ENCODE data around the gene MAP3K2.
A peak's percentile ranks its signal among the peaks of the same experiment; 100 is the strongest.

Gene MAP3K2

DNA sequence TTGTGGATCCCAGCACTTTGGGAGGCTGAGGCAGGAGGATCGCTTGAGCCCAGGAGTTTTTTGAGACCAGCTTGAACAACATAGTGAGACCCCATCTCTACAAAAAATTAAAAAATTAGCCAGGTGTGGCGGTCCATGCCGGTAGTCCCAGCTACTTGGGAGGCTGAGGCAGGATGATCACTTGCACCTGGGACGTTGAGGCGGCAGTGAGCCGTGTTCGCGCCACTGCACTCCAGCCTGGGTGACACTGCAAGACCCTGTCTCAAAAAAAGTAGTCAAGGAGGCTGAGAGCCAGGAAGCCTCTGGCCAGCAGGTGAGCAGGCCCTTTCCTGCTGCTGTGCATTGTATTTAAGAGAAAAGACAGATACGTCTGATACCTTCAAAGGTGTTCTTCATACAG lies 19.3 kb upstream of the MAP3K2 start:
- no peak for DNase-seq

DNA sequence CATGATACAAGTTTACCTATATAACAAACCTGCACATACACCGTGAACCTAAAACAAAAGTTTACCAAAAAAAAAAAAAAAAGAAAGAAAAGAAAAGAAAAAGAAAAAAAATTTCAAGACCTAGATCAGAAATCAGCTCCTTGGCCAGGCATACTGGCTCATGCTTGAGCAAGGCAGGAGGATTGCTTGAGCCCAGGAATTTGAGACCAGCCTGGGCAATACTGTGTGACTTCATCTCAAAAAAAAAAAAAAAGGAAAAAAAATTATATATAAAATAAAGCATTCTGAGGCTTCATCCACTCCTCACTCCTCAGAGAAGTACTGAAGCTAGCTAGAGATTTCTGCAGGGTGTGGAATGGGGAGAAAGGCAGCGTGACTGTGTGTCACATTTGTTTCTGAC lies 18.7 kb upstream of the MAP3K2 start:
- DNase-seq = no peak

DNA sequence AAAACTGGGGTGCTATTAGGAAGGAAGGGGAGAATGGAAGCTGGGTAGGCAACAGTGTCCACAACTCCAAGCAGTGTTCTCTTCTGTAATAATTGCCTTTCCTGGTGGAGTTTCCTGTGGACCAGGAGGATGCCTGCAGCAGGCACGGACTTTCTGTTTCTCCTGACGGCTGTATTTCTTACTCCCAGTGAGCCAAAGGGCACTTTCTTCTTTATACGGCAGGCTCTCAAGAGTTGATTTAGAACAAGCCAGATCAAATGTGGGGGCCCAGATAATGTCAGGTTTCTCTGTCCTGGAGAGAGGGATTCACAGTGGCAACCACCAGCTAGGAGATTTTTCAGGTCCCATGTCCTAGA lies 17.5 kb upstream of the MAP3K2 start:
- DNase-seq = no peak

DNA sequence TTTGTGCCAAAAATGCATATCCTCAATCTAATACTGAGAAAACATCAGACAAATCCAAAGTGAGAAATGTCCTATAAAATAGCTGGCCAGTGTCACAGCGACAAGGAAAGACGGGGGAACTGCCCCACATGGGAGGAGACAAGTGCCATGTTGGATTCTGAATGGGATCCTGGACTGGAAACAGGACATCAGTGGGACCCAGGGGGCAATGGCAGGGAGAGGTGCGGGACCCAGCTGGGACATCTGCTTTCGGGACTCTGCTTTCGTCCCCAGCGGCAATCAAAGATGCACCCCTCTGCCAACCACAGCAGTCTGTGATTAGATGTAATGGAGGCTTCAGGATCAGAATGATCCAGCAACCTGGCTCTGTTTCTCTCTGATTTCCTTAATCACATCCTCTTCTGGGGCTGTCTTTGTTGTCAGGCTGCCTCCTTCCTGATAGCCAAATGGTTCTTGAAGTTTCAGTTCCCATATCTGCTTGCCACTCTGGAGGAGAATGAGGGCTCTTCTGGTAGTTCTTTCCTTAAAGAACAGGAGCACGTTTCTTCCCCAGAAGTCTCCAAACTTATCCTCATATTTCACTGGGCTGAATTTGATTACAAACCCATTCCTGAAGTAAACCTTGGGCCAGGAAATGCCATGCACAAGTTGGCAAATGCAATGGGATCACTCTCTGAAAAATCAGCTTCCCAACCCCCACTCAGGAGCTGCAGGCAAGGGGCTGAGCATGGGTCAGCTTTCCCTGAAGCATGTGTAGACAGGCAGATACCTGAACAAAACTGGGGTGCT lies 16.9 kb upstream of the MAP3K2 start:
- DNase-seq = no peak

DNA sequence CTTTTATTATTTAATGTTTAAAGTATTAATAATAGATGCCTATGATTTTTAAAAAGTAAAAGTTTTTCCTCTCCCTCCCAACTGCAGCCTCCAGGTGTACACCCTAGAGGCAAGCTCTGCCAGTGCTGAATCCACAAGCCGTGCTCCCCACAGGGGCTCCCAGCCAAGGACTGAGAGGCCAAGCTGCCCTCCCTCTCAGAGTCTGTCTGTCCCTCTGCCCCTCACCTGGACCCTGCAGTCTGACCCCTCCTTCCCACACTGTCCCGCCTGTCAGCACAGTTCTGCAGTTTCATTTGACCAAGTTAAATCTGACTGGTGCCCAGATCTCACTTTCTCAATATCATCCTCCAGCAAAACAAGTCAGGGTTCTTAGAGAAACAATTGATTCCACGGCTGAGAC lies 15.7 kb upstream of the MAP3K2 start:
- DNase-seq = no peak

DNA sequence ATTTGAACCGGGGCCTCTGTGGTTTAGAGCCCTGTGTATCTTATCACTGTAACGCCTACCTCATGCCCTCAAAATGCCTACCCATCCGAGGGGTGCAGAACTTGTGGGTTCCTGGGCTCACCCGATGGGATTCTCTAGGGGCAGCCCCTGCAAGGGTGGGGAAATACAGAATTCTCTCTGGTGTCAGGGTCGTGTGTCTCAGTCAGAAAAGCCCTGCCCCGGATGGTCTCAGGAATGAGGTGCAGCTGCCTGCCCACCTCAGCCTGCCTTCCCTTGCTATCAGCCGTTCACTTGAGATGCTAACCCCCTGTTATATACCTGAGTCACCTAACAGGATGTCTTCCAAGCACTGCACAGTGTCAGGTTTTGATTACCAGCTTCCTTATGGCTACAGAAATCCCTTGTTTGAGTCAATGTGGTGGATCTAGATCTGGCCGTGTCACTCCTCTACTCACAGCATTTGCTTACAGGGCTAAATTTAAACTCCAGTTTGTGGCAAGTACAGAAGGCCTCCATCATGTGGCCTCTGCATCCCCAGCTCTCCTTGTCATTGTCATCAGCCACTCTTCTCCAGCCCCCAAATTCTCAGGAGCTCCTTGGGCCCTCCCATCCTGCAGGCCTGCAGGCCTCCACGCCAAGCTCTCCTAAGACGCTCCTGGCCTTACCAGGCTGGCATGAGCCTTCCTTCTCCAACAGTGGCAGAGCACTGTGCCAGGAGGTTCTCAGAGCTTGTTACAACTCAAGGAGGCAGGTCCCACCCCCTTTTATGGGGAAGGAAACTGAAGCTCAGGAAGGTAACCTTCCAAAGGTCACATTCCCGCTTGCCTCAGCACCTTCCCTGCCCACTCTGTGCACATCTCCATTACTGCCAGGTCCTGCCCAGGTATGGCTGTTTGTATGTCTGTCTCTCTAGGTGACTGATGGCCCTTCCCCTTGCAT lies 14.3 kb upstream of the MAP3K2 start:
- no peak for DNase-seq

DNA sequence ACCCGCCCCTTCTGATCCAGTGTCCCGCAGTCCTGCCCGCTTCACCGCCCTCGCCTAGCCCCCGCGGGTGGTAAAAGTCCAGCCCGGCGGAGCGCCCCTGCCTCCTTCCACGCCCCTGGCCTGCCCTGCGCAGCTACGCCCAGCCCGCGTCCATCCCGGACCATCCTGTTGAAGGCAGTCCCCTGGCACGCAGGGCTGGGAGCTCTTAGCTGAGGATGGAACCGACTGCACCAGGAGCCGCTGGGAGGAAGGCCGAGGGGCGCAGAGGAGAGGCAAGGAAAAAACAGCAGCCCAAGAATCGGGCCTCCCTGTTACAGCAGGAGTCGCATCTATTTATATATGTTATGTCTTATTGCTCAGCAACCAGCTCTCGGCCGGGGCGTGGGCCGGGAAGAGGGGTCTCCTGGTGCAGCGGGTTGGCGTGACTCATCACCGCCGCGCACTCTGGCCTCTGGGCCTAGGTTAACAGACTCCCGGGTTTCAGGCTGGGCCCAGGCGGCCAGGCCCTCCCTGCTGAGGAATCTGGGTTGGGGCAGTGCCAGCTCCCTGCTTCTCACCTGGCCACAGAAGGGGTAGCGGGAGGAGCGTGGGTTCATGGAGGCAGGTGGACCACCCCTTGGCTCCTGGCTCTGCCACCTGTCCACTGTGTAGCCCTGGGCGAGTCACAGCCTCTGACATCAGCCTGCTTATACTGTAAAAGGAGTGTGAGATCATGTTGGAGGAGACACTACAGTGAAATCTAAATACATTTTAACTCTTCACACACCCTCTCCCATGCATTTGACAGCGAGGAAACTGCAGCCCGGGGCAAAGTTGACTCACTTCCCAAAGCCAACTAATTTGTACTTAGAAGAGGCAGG lies 13.4 kb upstream of the MAP3K2 start:
- DNase-seq = no peak

DNA sequence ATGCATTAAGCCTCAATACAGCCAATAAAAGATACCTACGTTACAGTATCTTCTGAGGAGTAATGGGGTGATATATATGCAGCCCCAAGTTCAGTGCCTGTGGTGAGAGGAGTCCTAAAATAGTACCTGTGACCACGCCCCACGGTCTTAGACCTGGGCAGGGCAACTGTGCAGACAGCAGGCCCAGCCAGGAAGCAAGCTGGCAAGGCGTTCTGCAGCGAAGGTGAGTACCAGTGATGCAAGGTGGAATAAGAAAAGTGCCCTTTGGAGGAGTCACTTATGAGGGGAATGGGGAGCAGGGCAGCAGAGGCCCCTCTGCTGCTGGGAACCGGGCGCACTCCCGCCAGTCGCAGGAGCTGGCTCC lies 12.7 kb upstream of the MAP3K2 start:
- DNase-seq = no peak

DNA sequence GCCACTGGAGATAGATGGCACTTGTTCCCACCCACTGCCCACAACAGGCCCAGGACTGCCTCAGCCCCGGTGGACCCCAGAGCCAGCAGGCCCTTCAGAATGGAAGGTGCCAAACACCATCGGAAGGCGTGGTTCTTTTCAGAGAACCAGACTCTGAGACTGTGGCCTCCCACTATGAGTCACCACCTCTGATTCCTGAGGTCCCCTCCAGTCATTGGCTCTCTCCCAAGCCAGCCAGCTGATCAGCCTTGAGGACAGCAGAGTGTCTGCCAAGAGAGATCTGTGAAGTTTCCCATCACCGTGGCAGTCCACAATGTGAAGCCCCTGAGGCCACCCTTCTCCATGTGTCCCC lies 10.4 kb upstream of the MAP3K2 start:
- DNase-seq = no peak

DNA sequence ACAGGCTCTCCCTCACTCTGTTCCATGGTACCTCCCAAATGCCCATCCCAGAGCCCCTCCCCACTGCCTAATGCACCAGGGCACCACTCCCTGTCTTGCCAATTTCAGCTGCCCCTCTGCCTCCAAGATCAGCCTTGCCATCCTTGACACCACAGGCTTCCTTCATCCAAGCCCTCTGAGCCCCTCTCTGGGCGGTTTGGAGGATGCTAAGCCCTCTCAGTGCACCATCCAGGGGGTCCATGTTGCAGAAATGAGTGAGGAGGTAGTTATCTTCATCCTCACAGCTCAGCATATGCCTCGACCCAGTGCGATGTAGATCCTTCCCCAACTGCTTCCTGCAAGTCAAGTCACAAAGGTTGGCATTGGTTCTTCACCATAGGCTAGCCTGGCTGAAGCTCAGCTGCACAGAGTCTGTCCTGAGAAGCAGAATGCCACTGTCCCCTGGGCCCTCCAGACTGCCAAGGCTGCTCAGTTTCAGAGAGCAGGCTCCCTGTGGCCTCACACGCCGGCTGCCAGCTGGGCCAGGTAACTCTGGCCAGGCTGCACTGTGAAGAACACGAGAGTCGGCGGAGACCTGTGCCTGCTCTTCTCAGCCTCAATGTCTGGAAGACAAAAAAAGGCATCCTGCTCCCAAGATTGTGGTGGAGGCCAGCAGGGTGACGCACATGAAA lies 9.9 kb upstream of the MAP3K2 start:
- DNase-seq = no peak

DNA sequence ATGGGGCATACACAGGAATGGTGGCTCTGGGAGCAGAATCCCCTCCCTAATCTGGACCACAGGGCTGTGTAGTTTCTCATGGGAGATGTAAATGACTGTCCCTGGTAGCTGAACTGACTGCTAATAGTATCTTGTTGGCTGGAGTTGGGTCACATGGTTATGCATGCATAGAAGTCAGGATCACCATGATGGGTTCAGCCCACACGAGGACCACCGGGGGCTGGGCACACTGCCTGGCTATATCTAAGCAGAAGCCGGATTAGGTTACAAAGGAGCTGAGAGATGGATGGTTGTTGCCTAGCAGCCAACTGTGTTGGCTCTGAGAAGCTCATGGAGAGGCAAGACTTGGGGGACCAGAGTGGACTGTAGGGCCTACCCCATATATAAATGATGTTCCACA lies 6.7 kb upstream of the MAP3K2 start:
- DNase-seq = no peak

DNA sequence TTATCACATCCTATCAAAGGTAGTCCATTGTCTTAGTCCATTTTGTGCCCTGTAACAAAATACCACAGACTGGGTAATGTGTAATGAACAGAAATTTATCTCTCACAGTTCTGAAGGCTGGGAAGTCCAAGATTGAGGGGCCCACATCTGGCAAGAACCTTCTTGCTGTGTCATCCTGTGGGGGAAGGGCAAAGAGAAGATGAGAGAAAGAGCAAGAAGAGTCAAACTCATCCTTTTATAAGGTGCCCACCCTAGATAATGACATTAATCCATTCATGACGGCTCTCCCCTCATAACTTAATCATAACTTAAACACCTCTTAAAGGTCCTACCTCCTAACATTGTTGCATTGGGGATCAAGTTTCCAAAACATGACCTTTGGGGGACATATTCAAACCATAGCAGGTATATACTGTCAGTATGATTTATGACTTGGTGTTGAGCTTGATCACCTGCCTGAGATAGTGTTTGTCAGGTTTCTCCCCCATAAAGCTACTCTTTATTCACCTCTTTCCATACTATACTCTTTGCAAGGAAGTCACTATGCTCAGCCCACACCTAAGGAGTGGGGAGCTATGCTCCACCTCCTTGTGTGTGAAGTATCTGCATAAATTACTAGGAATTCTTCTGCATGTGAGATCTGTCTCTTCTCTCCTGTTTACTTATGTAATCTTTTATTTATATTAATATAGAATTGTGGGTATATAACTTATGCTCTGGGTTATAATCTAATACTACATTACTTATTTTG lies 5.2 kb upstream of the MAP3K2 start:
- DNase-seq = no peak

DNA sequence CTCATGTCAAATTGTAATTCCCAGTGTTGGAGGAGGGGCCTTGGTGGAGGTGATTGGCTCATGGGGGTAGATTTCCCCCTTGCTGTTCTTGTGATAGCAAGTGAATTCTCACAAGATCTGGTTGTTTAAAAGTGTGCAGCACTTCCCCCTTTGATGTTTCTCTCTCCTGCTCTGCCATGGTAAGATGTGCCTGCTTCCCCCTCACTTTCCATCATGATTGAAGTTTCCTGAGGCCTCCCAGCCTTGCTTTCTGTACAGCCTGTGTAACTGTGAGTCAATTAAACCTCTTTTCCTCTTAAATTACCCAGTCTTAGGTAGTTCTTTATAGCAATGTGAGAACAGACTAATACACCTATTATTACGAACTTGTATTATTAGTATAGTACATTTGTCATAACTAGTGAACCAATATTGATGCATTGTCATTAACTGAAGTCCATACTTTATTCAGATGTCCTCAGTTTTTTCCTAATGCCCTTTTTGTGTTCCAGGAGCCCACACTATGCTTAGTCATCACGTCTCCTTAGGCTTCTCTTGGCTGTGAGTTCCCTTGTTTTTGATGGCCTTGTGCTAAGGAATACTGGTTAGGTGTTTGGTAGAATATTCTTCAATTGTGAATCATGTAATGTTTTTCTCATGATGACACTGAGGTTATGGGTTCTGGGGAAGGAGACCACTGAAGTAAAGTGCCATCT lies 4.5 kb upstream of the MAP3K2 start:
- no peak for DNase-seq

DNA sequence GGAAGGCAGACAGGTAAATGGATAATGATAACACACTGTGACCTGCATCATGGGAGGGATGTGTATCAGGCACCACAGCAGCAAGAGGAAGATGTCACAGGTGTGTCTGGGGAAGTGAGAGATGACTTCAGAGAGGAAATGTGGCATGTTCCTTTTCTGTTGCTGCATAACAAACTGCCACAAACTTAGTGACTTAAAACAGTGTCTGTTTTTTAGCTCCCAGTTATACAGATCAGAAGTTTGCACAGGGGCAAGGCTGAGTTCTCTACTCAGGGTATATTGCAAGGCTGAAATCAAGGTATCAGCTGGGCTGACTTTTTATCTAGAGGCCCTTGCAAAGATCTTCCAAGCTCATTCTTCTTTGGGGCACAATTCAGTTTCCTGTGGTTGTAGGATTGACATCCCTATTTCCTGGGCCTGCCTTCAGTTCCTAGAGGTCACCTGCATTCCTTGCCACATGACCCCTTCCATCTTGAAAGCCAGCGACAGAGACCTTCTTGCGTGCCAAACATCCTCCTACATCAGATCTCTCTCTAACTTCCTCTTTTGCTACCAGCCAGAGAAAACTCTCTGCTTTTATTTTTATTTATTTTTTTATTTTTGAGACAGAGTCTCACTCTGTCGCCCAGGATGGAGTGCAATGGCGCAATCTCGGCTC lies 2.1 kb upstream of the MAP3K2 start:
- no peak for DNase-seq

DNA sequence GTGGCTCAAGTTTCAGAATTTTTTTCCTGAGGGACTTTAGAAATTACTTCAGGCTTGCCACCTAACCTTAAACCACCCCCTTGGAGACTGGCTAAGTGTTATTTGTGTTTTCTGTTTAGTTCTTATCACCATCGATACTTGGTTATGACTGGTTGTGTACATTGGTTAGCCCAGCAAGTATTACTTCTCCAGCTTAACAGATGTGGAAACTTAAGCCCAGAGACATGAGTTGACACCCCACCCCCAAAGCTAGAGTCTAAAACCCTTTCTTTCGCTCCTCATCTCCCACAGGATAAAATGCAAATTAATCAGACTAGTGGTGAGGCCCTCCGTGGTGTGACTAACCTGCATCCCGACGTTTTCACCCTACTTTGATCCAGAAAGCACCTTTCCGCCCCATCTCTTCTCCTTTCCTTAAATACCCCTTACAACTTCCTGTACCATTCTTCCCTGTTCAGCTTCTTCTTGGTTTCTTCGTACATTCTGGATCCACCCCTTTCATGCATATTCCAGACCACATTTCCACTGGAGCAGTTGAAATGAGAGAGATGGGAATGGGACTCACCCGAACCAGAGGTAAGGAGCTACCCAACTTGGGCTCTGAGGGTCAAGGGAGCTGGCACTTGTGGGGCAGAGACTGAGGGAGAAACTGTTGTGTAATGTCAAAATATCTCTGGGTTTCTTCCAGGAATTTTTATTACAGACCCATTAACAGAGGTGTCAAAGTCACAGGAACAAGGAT lies 819 bp upstream of the MAP3K2 start:
- DNase-seq = no peak

DNA sequence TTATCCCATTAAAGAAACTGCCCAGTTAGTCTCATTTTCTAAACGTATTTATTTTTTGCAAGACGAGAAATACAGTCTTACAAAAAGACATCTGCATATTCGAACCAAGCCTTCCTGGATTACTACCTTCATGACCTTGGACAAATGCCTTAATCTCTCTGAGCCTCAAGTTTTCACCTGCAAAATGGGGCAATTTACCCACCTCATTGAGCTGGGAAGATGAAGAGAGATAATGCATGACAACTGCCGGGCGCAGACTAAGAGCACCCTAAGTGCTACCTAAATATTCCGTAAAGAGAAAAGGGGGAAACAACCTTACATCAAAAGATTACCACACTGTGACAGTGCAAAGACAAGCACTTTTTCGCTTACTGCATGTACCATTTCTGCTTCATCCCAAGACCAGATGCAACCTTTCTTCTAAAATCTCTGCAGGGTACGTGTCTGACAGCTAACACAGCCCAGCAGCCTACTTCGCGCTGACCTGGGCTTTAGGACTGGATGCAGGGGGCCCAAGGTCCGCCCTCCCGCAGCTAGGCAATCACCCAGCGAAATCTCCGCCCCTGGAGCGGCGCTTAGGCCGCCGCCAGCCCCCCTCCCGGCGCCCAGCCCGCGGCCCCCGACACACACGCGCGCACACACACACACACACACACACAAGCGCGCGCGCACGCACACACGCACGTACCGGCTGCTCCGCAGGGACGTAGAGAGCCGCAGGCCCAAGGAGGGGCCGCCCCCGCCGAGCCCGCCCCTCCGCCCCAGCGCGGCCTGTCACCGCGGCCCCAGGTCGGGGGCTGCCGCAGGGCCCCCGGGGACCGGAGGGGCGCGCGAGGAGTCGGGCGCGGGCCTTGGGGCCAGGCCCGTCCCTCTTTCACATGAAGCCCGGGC lies 766 bp downstream of the MAP3K2 start:
- DNase-seq = peak; percentile 43

DNA sequence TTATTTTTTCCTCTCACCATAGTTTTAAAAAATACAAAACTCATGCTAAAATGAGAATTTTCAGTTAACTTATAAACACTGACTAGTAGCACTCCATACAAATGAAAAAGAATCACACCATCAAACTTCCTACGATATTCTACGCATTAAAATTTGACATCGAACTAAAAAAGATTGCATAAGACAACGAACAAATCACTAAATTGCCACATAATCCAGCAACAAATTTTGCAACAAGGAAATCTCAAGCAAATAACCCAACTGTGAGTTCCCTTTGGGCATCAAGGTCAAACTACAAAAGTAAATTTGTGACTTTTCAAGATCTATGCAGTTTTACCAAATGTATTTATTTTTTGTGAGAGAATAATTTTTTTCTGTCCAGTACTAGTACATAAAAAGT lies 1.5 kb downstream of the MAP3K2 start:
- DNase-seq = no peak

DNA sequence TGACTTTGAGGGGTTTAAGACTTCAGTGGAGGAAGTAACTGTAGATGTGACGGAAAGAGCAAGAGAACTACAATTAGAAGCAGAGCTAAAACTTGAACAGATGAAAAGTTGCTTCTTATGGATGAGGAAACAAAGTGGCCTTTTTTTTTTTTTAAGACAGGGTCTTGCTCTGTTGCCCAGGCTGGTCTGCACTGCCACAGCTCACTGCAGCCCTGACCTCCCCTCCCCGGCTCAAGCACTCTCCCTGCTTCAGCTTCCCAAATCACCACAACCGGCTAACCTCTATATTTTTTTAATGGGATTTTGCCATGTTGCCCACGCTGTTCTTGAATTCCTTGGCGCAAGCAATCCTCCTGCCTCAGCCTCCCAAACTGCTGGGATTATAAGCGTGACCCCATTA lies 3.2 kb downstream of the MAP3K2 start:
- DNase-seq = no peak

DNA sequence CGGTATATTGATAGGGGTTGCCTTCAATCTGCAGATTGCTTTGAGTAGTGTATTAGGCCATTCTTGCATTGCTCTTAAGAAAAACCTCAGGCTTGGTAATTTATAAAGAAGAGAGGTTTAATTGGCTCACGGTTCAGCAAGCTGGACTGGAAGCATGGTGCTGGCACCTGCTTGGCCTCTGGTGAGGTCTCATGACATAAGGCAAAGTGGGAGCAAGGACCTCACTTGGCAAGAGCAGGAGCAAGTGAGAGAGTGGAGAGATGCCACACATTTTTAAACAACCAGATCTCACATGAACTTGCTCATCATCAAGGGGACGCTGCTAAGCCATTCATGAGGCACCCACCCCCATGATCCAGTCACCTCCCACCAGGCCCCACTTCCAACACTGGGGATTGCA lies 4.9 kb downstream of the MAP3K2 start:
- DNase-seq = no peak
